Measurements from ENCODE around the gene KRTAP5-4. TPM values are rescaled to one million over a fixed set of nuclear protein-coding genes. Genes with fewer than 3 reads are reported as not detected.

Gene KRTAP5-4
- total and polyA plus RNA-seq, 11 donors, result not detected

- 66 to 72% (median 71%) methylated on average over 20 to 21 of the region's 21 CpGs for WGBS, 4 donors
- Histone ChIP-seq H3K27ac (no peak overlapping the region), H3K27me3 (peaks cover 0 to 29% (median 0%) of the 10 kb centered on the region in 9 donors), H3K4me3 (no peak overlapping the region), H3K4me1 (peaks cover 0 to 8% (median 0%) of the 10 kb centered on the region in 12 donors), H3K36me3 (no peaks in the 10 kb centered on the region), H3K9me3 (no peaks in the 10 kb centered on the region)
- ATAC-seq (no peak), DNase-seq (no peak)
- no peak for TF ChIP-seq POLR2A (IDR thresholded peaks at IDR 0.05)
- no peak for TF ChIP-seq CTCF (IDR thresholded peaks at IDR 0.05)
- intact Hi-C loops (cut with DNase I), result loop anchor here in 9 of 10 donors (2.0 to 10.0 kb wide), 6 partner anchors 38 to 503 kb away; partner anchors contain the start of gene SYT8 (in 1 of the 9)
Measured at GRCh38 chr11:1654388-1655167, 32.6 kb upstream of the KRTAP5-4 start.

DNA sequence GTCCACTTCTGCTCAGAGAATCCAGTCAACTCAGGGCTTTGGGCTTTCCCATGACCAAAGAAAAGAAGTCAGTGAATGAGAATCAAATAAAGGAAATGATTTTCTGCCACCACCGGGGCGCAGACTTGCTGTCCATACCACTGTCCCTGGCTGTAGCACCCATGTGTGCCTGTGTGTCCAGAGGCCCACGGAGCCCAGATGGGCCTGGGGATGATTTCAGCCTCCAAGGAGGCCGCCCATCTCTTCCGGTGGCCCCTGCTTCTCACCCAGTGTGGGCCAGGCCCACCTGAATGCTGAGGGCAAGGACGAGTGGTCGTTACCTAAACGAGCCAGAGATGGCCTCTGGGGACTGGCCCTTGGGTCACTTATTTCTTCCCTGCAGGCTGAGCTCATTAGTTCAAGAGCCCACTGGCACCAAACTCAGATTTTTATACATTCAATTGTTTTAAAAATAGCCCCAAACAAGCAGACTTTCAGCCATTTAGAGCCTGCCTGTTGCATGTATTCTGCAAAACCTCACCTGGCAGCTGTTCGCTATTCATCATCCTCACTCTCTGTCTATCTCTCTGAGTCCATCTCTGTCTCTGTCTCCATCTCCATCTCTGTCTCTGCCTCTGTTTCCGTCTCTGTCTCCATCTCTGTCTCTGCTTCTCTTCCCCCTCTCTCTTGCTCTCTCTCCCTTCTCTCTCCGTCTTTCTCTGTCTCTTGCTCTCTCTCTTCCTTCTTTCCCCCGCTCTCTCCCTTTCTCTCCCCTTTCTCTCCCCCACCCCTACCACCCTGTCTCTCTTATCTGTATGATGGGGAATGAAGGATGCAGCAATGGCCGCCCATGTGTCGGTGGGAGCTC, 31.8 kb upstream of the KRTAP5-4 start:
- intact Hi-C loops (cut with DNase I), result loop anchor here (2.0 to 10.0 kb wide), 10 partner anchors 39 to 504 kb away; partner anchors contain the start of gene SYT8 (in 2 of the 10)

GRCh38 chr11:1652771-1653540, 31.0 kb upstream of the KRTAP5-4 start:
- H3K27ac ChIP-seq, result no peak overlapping the region
- H3K36me3 ChIP-seq, result no peaks in the 10 kb centered on the region
- intact Hi-C loops (cut with DNase I), result loop anchor here (1.0 to 10.0 kb wide), 11 partner anchors 39 to 504 kb away; partner anchors contain the start of gene SYT8 (in 2 of the 10)
- peaks cover 0 to 27% (median 0%) of the 10 kb centered on the region in 9 donors for H3K27me3 ChIP-seq
- H3K9me3 ChIP-seq, result no peaks in the 10 kb centered on the region
- no peak overlapping the region for H3K4me3 ChIP-seq
- WGBS, 4 donors, result 20 to 37% (median 32%) methylated on average over 9 to 34 of the region's 34 CpGs
- H3K4me1 ChIP-seq, result peaks cover 0 to 8% (median 0%) of the 10 kb centered on the region in 12 donors
- peak; percentile 95 to 99 (median 97) for TF ChIP-seq CTCF (IDR thresholded peaks at IDR 0.05)
- no peak for TF ChIP-seq POLR2A (IDR thresholded peaks at IDR 0.05)
- ATAC-seq (peak; percentile 59 to 89 (median 80)), DNase-seq (peak; percentile 67 to 89 (median 72))

More for the DNA sequence above, 31.8 kb upstream of the KRTAP5-4 start:
- no peaks in the 10 kb centered on the region for H3K9me3 ChIP-seq
- no peak for ATAC-seq
- H3K36me3 ChIP-seq, result no peaks in the 10 kb centered on the region
- peaks cover 0 to 8% (median 0%) of the 10 kb centered on the region in 12 donors for H3K4me1 ChIP-seq
- no peak for DNase-seq
- TF ChIP-seq CTCF (IDR thresholded peaks at IDR 0.05) (no peak), POLR2A (IDR thresholded peaks at IDR 0.05) (no peak)
- peaks cover 0 to 27% (median 0%) of the 10 kb centered on the region in 9 donors for H3K27me3 ChIP-seq
- H3K4me3 ChIP-seq, result no peak overlapping the region
- 86 to 89% (median 88%) methylated on average over 14 of the region's 14 CpGs for WGBS, 4 donors
- no peak overlapping the region for H3K27ac ChIP-seq
